HepG2 (cell line): ENCODE results near the gene TUT1. TPM values are rescaled to one million over a fixed set of nuclear protein-coding genes. Genes with fewer than 3 reads are reported as not detected.

Experiments used
- ATAC-seq: fragments of 200-7000 bp; cut with Tn5 transposase; 3 replicates; pipeline ENCODE4 v1.9.1; 2020; ENCODE audit warnings: mild to moderate bottlenecking, moderate library complexity
- BruUV-seq: library from RNA; stranded (reverse); fragments of 400-500 nt; replicated peaks from 2 replicates; lab custom pipeline; 2021; lab: Mats Ljungman, UMichigan
- CTCF ChIA-PET: fragments of 300-600 bp; formaldehyde crosslinking; extraction: SDS; loops from one replicate; lab custom pipeline; 2021; ENCODE audit warnings: low total read pairs, inconsistent platforms, low intra/inter-chr PET ratio; lab: Yijun Ruan, JAX
- POLR2A ChIA-PET: fragments of 350-600 bp; sonication (Branson Sonifier 250); formaldehyde crosslinking; loops from one replicate; lab custom pipeline; 2020; ENCODE audit warnings: antibody characterized with exemption, inconsistent platforms; lab: Yijun Ruan, JAX
- DNase-seq: peaks from one replicate; pipeline ENCODE4 v3.0.0-alpha.2; 2015; ENCODE audit warnings: low spot score
- FAIRE-seq: peaks from 3 replicates; lab custom pipeline; 2011; peaks lifted over from hg19 to GRCh38; lab: Jason Lieb, UNC
- H2AFZ ChIP-seq: one replicate; pipeline ENCODE4 v1.6.1; 2011; ENCODE audit warnings: low read length, inconsistent platforms
- H3K27ac ChIP-seq: fragments of 300-600 bp; 3 replicates; pipeline ENCODE4 v1.8.0; 2011; ENCODE audit warnings: mixed run types, mild to moderate bottlenecking, mixed read lengths, low read length, inconsistent platforms; ENCODE audit not compliant: insufficient read depth; ENCODE audit errors: extremely low read length
- H3K27me3 ChIP-seq, 2 experiments: fragments of 200-600 bp in 1 of 2; 2 replicates in 1 of 2; 3 replicates in 1 of 2; pipeline versions ENCODE4 v1.6.0 to v1.8.0; 2011; ENCODE audit warnings: low read length in 2 of 2, mild to moderate bottlenecking in 2 of 2, moderate library complexity in 2 of 2, inconsistent platforms in 1 of 2; ENCODE audit not compliant: insufficient read depth in 2 of 2, control insufficient read depth in 1 of 2
- H3K36me3 ChIP-seq, 2 experiments: fragments of 200-600 bp in 1 of 2; replicated peaks in 1 of 2; 2 replicates in 1 of 2; 3 replicates in 1 of 2; pipeline versions ENCODE4 v1.5.1 to v1.8.0; 2011; ENCODE audit warnings: low read length in 2 of 2, inconsistent platforms in 1 of 2; ENCODE audit not compliant: insufficient read depth in 2 of 2, control insufficient read depth in 1 of 2
- H3K4me1 ChIP-seq: 2 replicates; pipeline ENCODE4 v1.5.1; 2012; ENCODE audit warnings: low read length, inconsistent platforms; ENCODE audit not compliant: insufficient read depth
- H3K4me2 ChIP-seq: 2 replicates; pipeline ENCODE4 v1.6.0; 2011; ENCODE audit warnings: low read depth, low read length, inconsistent platforms
- H3K4me3 ChIP-seq, 3 experiments: fragments of 200-600 bp in 1 of 3; sonication (generic), shearing (Covaris generic) in 1 of 3; replicated peaks in 1 of 3; 2 replicates each; pipeline ENCODE4 v1.5.1; 2011 to 2016; ENCODE audit warnings: low read length in 3 of 3, inconsistent platforms in 2 of 3, low read depth in 2 of 3, mild to moderate bottlenecking in 2 of 3, control low read depth in 1 of 3, mixed read lengths in 1 of 3; ENCODE audit not compliant: insufficient read depth in 1 of 3
- H3K79me2 ChIP-seq: one replicate; pipeline ENCODE4 v1.6.1; 2011; ENCODE audit warnings: low read length, inconsistent platforms; ENCODE audit not compliant: insufficient read depth
- H3K9ac ChIP-seq: 2 replicates; pipeline ENCODE4 v1.6.0; 2011; ENCODE audit warnings: mild to moderate bottlenecking, low read depth, low read length, inconsistent platforms; ENCODE audit not compliant: insufficient read depth
- H3K9me3 ChIP-seq: 2 replicates; pipeline ENCODE4 v1.5.1; 2012; ENCODE audit warnings: mild to moderate bottlenecking, low read length
- H4K20me1 ChIP-seq: 2 replicates; pipeline ENCODE4 v1.6.0; 2011; ENCODE audit warnings: inconsistent platforms, mild to moderate bottlenecking, low read length, moderate library complexity; ENCODE audit not compliant: insufficient read depth
- ELF4 ChIP-seq: sonication (generic); formaldehyde crosslinking; IDR thresholded peaks from 2 replicates; pipeline ENCODE4 v1.5.0; 2020; ENCODE audit warnings: missing genetic modification reagents, mild to moderate bottlenecking, moderate library complexity, borderline replicate concordance
- MEIS1 ChIP-seq: sonication (generic); formaldehyde crosslinking; IDR thresholded peaks from 2 replicates; pipeline ENCODE4 v1.9.0; 2021; ENCODE audit warnings: mild to moderate bottlenecking, missing genetic modification reagents, moderate library complexity, borderline replicate concordance
- MTF2 ChIP-seq: sonication (generic); formaldehyde crosslinking; IDR thresholded peaks from 2 replicates; pipeline ENCODE4 v1.5.0; 2020; ENCODE audit warnings: missing genetic modification reagents, borderline replicate concordance
- SYNCRIP ChIP-seq: fragments of 200-400 bp; formaldehyde crosslinking; IDR thresholded peaks from 2 replicates; pipeline ENCODE4 v1.6.1; 2018; ENCODE audit warnings: mild to moderate bottlenecking, low read depth, low read length; ENCODE audit not compliant: insufficient read depth
- XRCC5 ChIP-seq: fragments of 200-400 bp; formaldehyde crosslinking; optimal IDR thresholded peaks from 2 replicates; pipeline ENCODE3; 2017; ENCODE audit warnings: mild to moderate bottlenecking, low read length
- YEATS2 ChIP-seq: sonication (generic); formaldehyde crosslinking; IDR thresholded peaks from 2 replicates; pipeline ENCODE4 v1.4.0; 2020; ENCODE audit warnings: missing genetic modification reagents, borderline replicate concordance
- ZSCAN25 ChIP-seq: sonication (generic); formaldehyde crosslinking; IDR thresholded peaks from 2 replicates; pipeline ENCODE4 v1.8.0; 2022; ENCODE audit warnings: mild to moderate bottlenecking, missing genetic modification reagents
- WGBS: methylation state at CpG from one replicate; pipeline ENCODE4 v1.1.6; 2017; ENCODE audit warnings: low lambda C conversion rate; 5-methylcytosine and 5-hydroxymethylcytosine counted together
- in situ Hi-C: cut with HindIII; loops from 2 replicates; pipeline ENCODE4 v1.10.0; 2017; ENCODE audit warnings: low pct_unique_long_range_greater_than_20kb; ENCODE audit not compliant: extremely low pct_ligation_motif_present
- intact Hi-C: fragments of 100-400 bp; cut with micrococcal nuclease; formaldehyde crosslinking; loops from one replicate; pipeline ENCODE4 v1.10.0; 2022; ENCODE audit not compliant: unreplicated experiment
- polyA plus RNA-seq, 8 experiments: library from polyadenylated mRNA; depleted of rRNA in 3 of 8; stranded (reverse) in 7 of 8; unstranded in 1 of 8; fragments of >200 nt; fragmentation: Illumina TruSeq in 4 of 8; extraction: Trizol in 4 of 8; gene quantifications; 2 replicates each; pipeline versions ENCODE4 v1.2.1 to v1.2.3, GENCODE V29; 2011 to 2016; ENCODE audit warnings: low read depth in 4 of 8, missing spikeins in 1 of 8, mixed read lengths in 1 of 8; ENCODE audit not compliant: insufficient read depth in 1 of 8
- total RNA-seq, 5 experiments: library from RNA; depleted of rRNA; stranded (reverse); fragments of >200 nt; fragmentation: Illumina TruSeq; extraction: Trizol; gene quantifications; 2 replicates each; pipeline ENCODE4 v1.2.3, GENCODE V29; 2016; ENCODE audit warnings: low read depth in 1 of 5
- TF ChIP-seq, protein P1 (sequence below): sonication (generic); formaldehyde crosslinking; IDR thresholded peaks from 2 replicates; pipeline ENCODE4 v1.8.0; 2022; ENCODE audit warnings: mild to moderate bottlenecking, missing genetic modification reagents, moderate library complexity
- TF ChIP-seq, protein P2 (sequence below): sonication (generic); formaldehyde crosslinking; IDR thresholded peaks from 2 replicates; pipeline ENCODE4 v1.4.0; 2020; ENCODE audit warnings: missing genetic modification reagents

Gene TUT1
- total and polyA plus RNA-seq, 2 of the 13 experiments (the other 11 are each of a cell fraction or from before 2014, with no cell fraction given): 9.7 to 14.3 TPM

DNA sequence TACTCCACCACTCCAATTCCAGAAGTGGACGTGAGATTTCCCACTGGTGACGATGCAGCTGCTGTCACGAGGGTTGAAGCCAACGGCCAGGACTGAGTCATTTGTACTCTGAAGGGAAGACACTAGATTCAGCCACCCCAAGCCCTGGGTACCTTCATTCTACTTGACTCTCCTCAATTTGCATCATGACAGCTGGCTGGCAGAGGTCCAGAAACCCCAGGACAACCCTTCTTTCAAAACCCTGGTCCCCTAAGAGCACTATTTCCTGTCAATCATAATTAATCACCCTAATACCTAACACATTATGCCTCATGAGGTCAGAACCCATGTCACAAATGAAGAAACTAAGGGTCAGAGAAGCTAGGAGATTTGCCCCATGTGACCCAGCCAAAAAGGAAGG lies 16.4 kb upstream of the TUT1 start:
- ATAC-seq (no peak), FAIRE-seq (no peak), DNase-seq (no peak)
- CTCF ChIA-PET: no interaction called here
- no peak for TF ChIP-seq ELF4
- TF ChIP-seq SYNCRIP: no peak
- no peak for TF ChIP-seq XRCC5
- no peak for TF ChIP-seq ZSCAN25 (CRISPR knock-in tag)
- TF ChIP-seq MEIS1 (CRISPR knock-in tag): no peak
- TF ChIP-seq, protein P1, sequence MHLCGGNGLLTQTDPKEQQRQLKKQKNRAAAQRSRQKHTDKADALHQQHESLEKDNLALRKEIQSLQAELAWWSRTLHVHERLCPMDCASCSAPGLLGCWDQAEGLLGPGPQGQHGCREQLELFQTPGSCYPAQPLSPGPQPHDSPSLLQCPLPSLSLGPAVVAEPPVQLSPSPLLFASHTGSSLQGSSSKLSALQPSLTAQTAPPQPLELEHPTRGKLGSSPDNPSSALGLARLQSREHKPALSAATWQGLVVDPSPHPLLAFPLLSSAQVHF (CRISPR knock-in tag): no peak
- TF ChIP-seq, protein P2, sequence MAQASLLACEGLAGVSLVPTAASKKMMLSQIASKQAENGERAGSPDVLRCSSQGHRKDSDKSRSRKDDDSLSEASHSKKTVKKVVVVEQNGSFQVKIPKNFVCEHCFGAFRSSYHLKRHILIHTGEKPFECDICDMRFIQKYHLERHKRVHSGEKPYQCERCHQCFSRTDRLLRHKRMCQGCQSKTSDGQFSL (CRISPR knock-in tag): no peak
- no peak for TF ChIP-seq MTF2
- no peak for TF ChIP-seq YEATS2 (CRISPR knock-in tag)
- no TSS peak for BruUV-seq
- Histone ChIP-seq H3K9ac (no peak overlapping the region), H3K9me3 (no peaks in the 10 kb centered on the region), H3K79me2 (peaks cover 2% of the 10 kb centered on the region), H3K27ac (no peak overlapping the region), H3K36me3 (no peaks in the 10 kb centered on the region; a peak in 2 of 5 replicates), H3K4me2 (no peak overlapping the region), H4K20me1 (no peaks in the 10 kb centered on the region), H3K27me3 (no peaks in the 10 kb centered on the region; a peak in 1 of 5 replicates), H3K4me1 (peaks cover 50% of the 10 kb centered on the region), H3K4me3 (no peak overlapping the region), H2AFZ (no peak overlapping the region)
- 89% methylated on average over 4 of the region's 4 CpGs for WGBS
- intact Hi-C loops (no loop called here), in situ Hi-C loops (no loop called here)
- POLR2A ChIA-PET: interaction anchor here (0.7 kb wide), 1 partner anchor 8 kb away, joined by 3 read pairs; no protein-coding TSS in a partner anchor
